Large intestine (tissue), 3 donors: ENCODE data around the gene DNAJC4. TPM values are rescaled to one million over a fixed set of nuclear protein-coding genes. Genes with fewer than 3 reads are reported as not detected.
A peak's percentile ranks its signal among the peaks of the same experiment; 100 is the strongest.

Source experiments
- DNase-seq, 2 donors: peaks; one replicate each; pipeline versions ENCODE4 v3.0.0 to v3.0.0-alpha.2; 2013
- H3K27ac ChIP-seq: one replicate; pipeline ENCODE4 v1.5.1; 2013; ENCODE audit warnings: low read length
- H3K27me3 ChIP-seq: 2 replicates; pipeline ENCODE4 v1.6.1; 2013; ENCODE audit warnings: low read length; ENCODE audit not compliant: control insufficient read depth, insufficient read depth
- H3K36me3 ChIP-seq: 2 replicates; pipeline ENCODE4 v1.6.1; 2013; ENCODE audit warnings: low read length; ENCODE audit not compliant: control insufficient read depth, insufficient read depth
- H3K4me1 ChIP-seq: one replicate; pipeline ENCODE4 v1.6.1; 2013; ENCODE audit warnings: low read length; ENCODE audit not compliant: control insufficient read depth, insufficient read depth
- H3K4me3 ChIP-seq: one replicate; pipeline ENCODE4 v1.5.1; 2013; ENCODE audit warnings: low read length
- H3K9me3 ChIP-seq: one replicate; pipeline ENCODE4 v1.6.1; 2013; ENCODE audit warnings: mild to moderate bottlenecking, low read depth, low read length, moderate library complexity; ENCODE audit not compliant: control insufficient read depth
- WGBS: methylation state at CpG from one replicate; pipeline ENCODE4 v1.1.5; 2013; ENCODE audit warnings: low lambda C conversion rate; ENCODE audit not compliant: insufficient coverage; 5-methylcytosine and 5-hydroxymethylcytosine counted together
- polyA plus RNA-seq: library from polyadenylated mRNA; unstranded; fragments of 120-200 nt; gene quantifications from one replicate; pipeline ENCODE4 v1.2.1, GENCODE V29; 2013

Gene DNAJC4
- polyA plus RNA-seq, 1 donor: 52.5 TPM

GRCh38 chr11:64196626-64197025 lies 33.7 kb upstream of the DNAJC4 start:
- Histone ChIP-seq H3K27ac (no peak overlapping the region), H3K4me1 (no peaks in the 10 kb centered on the region), H3K36me3 (peaks cover 85% of the 10 kb centered on the region), H3K9me3 (no peaks in the 10 kb centered on the region), H3K4me3 (no peak overlapping the region), H3K27me3 (no peaks in the 10 kb centered on the region)
- WGBS: no CpG with 5 or more reads among the region's 9 CpGs
- DNase-seq: no peak

GRCh38 chr11:64198511-64198910 lies 31.8 kb upstream of the DNAJC4 start:
- Histone ChIP-seq H3K9me3 (no peaks in the 10 kb centered on the region), H3K4me1 (no peaks in the 10 kb centered on the region), H3K27ac (no peak overlapping the region), H3K4me3 (no peak overlapping the region), H3K27me3 (no peaks in the 10 kb centered on the region), H3K36me3 (peaks cover 91% of the 10 kb centered on the region)
- WGBS: no CpG with 5 or more reads among the region's 2 CpGs
- DNase-seq: no peak

- H3K4me1 ChIP-seq: peaks cover 11% of the 10 kb centered on the region
- H3K27ac ChIP-seq: no peak overlapping the region
- no peak overlapping the region for H3K4me3 ChIP-seq
- H3K27me3 ChIP-seq: no peaks in the 10 kb centered on the region
- WGBS: no CpG with 5 or more reads among the region's 3 CpGs
- H3K36me3 ChIP-seq: peaks cover 80% of the 10 kb centered on the region
- DNase-seq: no peak
- H3K9me3 ChIP-seq: no peaks in the 10 kb centered on the region
Measured at GRCh38 chr11:64201543-64201942, 28.8 kb upstream of the DNAJC4 start.

GRCh38 chr11:64202992-64203391 lies 27.4 kb upstream of the DNAJC4 start:
- no CpG with 5 or more reads among the region's 9 CpGs for WGBS
- DNase-seq: no peak
- peaks cover 66% of the 10 kb centered on the region for H3K36me3 ChIP-seq
- H3K27ac ChIP-seq: no peak overlapping the region
- no peaks in the 10 kb centered on the region for H3K27me3 ChIP-seq
- H3K4me3 ChIP-seq: no peak overlapping the region
- peaks cover 25% of the 10 kb centered on the region for H3K4me1 ChIP-seq
- no peaks in the 10 kb centered on the region for H3K9me3 ChIP-seq

GRCh38 chr11:64203421-64204079 lies 26.8 kb upstream of the DNAJC4 start:
- H3K27ac ChIP-seq: no peak overlapping the region
- H3K4me1 ChIP-seq: peaks cover 25% of the 10 kb centered on the region
- DNase-seq: no peak
- no peaks in the 10 kb centered on the region for H3K27me3 ChIP-seq
- no CpG with 5 or more reads among the region's 27 CpGs for WGBS
- H3K4me3 ChIP-seq: no peak overlapping the region
- no peaks in the 10 kb centered on the region for H3K9me3 ChIP-seq
- H3K36me3 ChIP-seq: peaks cover 60% of the 10 kb centered on the region

GRCh38 chr11:64204080-64204440 lies 26.3 kb upstream of the DNAJC4 start:
- H3K4me1 ChIP-seq: peaks cover 25% of the 10 kb centered on the region
- H3K36me3 ChIP-seq: peaks cover 56% of the 10 kb centered on the region
- no peak overlapping the region for H3K4me3 ChIP-seq
- H3K27me3 ChIP-seq: no peaks in the 10 kb centered on the region
- no peak overlapping the region for H3K27ac ChIP-seq
- no peaks in the 10 kb centered on the region for H3K9me3 ChIP-seq
- no peak for DNase-seq
- WGBS: no CpG with 5 or more reads among the region's 16 CpGs

- Histone ChIP-seq H3K27me3 (no peaks in the 10 kb centered on the region), H3K27ac (no peak overlapping the region), H3K4me3 (no peak overlapping the region), H3K4me1 (peaks cover 25% of the 10 kb centered on the region), H3K9me3 (no peaks in the 10 kb centered on the region), H3K36me3 (peaks cover 56% of the 10 kb centered on the region)
- no CpG with 5 or more reads among the region's 7 CpGs for WGBS
- DNase-seq: peak; percentile 81 to 85
Measured at GRCh38 chr11:64204464-64204989, 25.8 kb upstream of the DNAJC4 start.

- no peaks in the 10 kb centered on the region for H3K27me3 ChIP-seq
- H3K4me1 ChIP-seq: peaks cover 25% of the 10 kb centered on the region
- H3K36me3 ChIP-seq: peaks cover 42% of the 10 kb centered on the region
- peak; percentile 86 to 95 for DNase-seq
- no CpG with 5 or more reads among the region's 27 CpGs for WGBS
- H3K27ac ChIP-seq: peak within 1 kb of the TSS; percentile 87
- peak within 1 kb of the TSS; percentile 43 for H3K4me3 ChIP-seq
- no peaks in the 10 kb centered on the region for H3K9me3 ChIP-seq
Measured at GRCh38 chr11:64206457-64207255, 23.7 kb upstream of the DNAJC4 start, which contains the start of gene FERMT3. TSS of gene FERMT3 (plus strand) at chr11:64206721. CDS start at chr11:64207365, 644 bp downstream.

- Histone ChIP-seq H3K9me3 (no peaks in the 10 kb centered on the region), H3K27me3 (no peaks in the 10 kb centered on the region), H3K4me3 (peak overlapping the region; percentile 43), H3K36me3 (peaks cover 44% of the 10 kb centered on the region), H3K4me1 (peaks cover 25% of the 10 kb centered on the region), H3K27ac (peak overlapping the region; percentile 87)
- WGBS: no CpG with 5 or more reads among the region's 30 CpGs
- DNase-seq: peak; percentile 48 to 62
Measured at GRCh38 chr11:64207256-64208085, 22.9 kb upstream of the DNAJC4 start.
